ENCODE data around the gene SCUBE1.

DNA sequence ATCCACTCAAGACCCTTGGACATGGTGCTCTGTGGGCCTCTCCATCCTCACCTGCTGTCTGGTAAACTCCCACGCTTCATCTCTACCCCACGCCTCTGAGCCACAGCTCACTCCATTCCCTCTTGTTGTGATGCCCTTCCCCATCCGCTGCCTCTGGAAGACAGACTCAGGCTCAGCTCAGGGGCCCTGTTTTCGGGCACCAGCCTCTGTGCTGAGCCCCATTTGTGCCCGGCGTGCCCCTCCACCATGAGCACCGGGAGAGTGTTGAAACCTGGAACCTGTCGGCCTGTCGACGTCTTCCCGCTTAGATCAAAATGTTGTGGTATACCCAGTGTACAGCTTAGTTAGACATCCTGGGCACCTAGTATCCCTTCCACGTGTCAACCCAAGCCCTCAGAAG is 6.5 kb upstream of the SCUBE1 start:
- no peak for TF ChIP-seq EZH2 (IDR thresholded peaks at IDR 0.05; ENCODE audit: borderline replicate concordance, control insufficient read depth, low read depth, low read length)
- TF ChIP-seq, protein P1, sequence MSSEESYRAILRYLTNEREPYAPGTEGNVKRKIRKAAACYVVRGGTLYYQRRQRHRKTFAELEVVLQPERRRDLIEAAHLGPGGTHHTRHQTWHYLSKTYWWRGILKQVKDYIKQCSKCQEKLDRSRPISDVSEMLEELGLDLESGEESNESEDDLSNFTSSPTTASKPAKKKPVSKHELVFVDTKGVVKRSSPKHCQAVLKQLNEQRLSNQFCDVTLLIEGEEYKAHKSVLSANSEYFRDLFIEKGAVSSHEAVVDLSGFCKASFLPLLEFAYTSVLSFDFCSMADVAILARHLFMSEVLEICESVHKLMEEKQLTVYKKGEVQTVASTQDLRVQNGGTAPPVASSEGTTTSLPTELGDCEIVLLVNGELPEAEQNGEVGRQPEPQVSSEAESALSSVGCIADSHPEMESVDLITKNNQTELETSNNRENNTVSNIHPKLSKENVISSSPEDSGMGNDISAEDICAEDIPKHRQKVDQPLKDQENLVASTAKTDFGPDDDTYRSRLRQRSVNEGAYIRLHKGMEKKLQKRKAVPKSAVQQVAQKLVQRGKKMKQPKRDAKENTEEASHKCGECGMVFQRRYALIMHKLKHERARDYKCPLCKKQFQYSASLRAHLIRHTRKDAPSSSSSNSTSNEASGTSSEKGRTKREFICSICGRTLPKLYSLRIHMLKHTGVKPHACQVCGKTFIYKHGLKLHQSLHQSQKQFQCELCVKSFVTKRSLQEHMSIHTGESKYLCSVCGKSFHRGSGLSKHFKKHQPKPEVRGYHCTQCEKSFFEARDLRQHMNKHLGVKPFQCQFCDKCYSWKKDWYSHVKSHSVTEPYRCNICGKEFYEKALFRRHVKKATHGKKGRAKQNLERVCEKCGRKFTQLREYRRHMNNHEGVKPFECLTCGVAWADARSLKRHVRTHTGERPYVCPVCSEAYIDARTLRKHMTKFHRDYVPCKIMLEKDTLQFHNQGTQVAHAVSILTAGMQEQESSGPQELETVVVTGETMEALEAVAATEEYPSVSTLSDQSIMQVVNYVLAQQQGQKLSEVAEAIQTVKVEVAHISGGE (CRISPR knock-in tag; IDR thresholded peaks at IDR 0.05), result no peak
- TF ChIP-seq CTCF (IDR thresholded peaks at IDR 0.05 in 2 of 3, conservative IDR thresholded peaks at IDR 0.05 in 1 of 3; ENCODE audit: control insufficient read depth in 2 of 3, extremely low read depth in 1 of 3, insufficient read depth in 1 of 3, low read depth in 3 of 3, low read length in 3 of 3), result no peak
- TF ChIP-seq ASH2L (IDR thresholded peaks at IDR 0.05; ENCODE audit: borderline replicate concordance, low read depth), result no peak
- TF ChIP-seq, protein P2, sequence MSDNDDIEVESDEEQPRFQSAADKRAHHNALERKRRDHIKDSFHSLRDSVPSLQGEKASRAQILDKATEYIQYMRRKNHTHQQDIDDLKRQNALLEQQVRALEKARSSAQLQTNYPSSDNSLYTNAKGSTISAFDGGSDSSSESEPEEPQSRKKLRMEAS (IDR thresholded peaks at IDR 0.05; ENCODE audit: low read depth, low read length), result no peak

Data from GM12878 (cell line).